Superior temporal gyrus (tissue), 1 donor: ENCODE data around the gene NDE1.
"Not testable (repeated sequence)": the region's sequence is repeated elsewhere in the genome, so short reads cannot be mapped to it uniquely, and the experiment has no call there.

Experiments
- DNase-seq: peaks from one replicate; pipeline ENCODE4 v3.0.0-alpha.2; 2016; ENCODE audit errors: extremely low spot score

Gene NDE1, protein sequence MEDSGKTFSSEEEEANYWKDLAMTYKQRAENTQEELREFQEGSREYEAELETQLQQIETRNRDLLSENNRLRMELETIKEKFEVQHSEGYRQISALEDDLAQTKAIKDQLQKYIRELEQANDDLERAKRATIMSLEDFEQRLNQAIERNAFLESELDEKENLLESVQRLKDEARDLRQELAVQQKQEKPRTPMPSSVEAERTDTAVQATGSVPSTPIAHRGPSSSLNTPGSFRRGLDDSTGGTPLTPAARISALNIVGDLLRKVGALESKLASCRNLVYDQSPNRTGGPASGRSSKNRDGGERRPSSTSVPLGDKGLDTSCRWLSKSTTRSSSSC

GRCh38 chr16:15650019-15650697 lies at the start of gene NDE1:
NDE1 (plus strand) TSS chr16:15650245; CDS start chr16:15664779, 14,534 bp downstream.
- DNase-seq: peak; percentile 94

- DNase-seq: no peak
These were observed 48.7 kb upstream of the NDE1 start for GRCh38 chr16:15601212-15601879.

GRCh38 chr16:15602285-15603044 lies 47.6 kb upstream of the NDE1 start:
- DNase-seq: no peak

GRCh38 chr16:15604460-15605440 lies 45.3 kb upstream of the NDE1 start:
- peak; percentile 60 for DNase-seq

- DNase-seq: no peak
These were observed 44.1 kb upstream of the NDE1 start for GRCh38 chr16:15605839-15606517.

DNA sequence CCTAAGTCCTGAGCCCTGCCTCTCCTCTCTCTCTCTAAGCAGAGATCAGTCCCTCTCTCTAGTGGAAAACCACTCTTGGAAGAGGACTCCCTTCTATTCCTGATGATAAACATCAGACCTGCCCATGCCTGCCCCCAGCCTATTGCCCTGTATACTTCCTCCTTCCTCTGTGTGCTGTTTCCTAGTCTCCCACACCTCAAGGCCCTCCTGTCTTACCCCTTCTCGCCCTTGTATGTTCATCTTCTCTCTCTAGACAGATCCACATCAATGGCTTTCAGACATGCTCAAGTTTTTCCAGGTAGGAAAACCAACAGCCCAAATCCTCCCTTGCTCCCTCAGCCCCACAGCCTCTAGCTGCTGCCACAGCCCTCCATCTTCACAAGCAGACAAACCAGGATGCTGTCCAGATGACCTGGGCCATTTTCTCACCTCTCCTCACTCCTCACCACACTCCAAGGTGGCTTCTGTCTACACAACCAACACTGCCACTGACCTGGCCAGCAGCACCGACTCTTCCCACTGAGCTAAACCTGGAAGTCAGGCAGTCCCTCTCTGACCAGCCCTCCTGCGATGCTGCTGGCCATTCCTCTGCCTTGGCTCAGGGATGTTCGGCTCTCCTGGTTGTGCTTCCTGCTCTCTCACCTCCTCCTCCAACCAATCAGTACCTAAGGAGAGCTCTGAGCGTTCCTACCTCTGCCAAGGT lies 43.4 kb upstream of the NDE1 start:
- DNase-seq: no peak

DNA sequence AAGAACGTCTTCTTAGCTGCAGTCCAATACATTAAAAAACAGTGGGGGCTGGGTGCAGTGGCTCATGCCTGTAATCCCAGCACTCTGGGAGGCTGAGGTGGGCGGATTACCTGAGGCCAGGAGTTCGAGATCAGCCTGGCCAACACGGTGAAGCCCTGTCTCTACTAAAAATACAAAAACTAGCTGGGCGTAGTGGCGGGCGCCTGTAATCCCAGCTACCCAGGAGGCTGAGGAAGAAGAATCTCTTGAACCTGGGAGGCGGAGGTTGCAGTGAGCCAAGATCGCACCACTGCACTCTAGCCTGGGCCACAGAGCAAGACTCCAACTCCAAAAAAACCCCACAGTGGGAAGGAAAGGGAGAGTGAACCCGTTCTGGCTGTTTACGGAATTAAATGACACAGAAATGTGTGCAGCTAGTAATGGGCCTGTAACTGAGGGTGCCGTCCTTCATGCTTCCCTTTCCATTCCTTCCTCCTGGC lies 42.8 kb upstream of the NDE1 start:
- DNase-seq: not testable (repeated sequence)

DNA sequence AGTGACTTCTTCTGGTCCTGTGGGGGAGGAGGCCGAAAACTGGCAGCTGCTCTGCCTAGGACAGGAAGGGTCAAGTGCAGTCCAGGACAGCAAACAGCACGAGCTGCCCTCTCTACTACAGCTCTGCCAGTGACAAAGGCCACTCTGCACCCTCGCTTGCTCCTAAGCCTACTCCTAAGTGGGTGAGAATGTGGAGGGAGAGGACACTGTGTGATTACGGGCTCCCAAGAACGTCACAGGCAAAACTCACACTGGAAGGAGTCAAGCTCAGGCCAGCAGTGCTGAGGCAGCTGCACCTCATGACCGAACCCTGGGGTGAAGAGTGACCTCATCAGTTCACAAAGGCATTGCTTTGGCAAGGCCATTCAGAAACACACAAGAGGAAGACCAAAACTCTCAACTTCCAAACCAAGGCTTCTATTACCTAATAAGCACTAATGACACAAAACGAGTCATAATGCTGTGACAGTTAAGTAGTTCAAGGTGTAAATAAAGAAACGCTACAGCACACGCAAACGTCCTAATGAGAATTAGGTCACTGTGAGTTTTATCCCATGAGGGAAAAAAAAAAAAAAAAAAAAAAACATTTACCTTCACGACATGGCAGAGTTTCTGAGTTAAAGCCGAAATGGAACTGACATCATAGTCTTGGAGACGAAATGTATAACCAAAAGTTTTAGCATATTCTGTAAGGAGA lies 42.2 kb upstream of the NDE1 start:
- DNase-seq: no peak

DNA sequence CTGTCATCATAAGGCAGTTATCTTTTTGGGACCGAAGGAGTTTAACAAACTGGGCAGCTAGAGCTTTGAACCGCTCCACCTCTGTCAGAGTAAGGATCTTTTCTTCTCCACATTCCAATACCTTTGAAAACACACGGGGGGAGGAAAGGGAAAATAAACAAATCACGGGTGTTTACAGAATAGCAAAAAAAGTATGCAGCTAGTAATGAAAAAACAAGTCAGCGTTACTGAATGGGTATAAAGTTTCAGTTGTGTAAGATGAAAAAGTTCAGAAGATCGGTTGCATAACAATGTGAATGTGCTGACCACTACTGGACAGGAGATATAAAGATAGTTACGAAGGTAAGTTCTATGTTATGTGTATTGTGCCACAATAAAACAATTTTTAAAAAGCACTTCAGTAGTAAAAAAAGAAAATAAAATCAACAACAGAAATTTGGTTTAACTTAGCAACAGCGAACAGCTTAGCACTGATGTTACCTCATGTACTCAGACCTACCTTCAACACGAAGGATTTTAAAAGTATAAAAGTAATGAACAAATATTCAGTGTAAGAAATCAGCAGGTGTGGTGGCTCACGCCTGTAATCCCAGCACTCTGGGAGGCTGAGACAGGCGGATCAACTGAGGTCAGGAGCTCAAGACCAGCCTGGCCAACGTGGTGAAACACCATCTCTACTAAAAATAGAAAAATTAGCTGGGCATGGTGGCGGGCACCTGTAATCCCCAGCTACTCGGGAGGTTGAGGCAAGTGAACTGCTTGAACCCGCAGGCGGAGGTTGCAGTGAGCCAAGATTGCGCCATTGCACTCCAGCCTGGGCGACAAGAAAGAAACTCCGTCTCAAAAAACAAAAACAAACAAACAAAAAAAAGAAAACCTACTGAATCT lies 41.4 kb upstream of the NDE1 start:
- DNase-seq: no peak

- no peak for DNase-seq
These were observed 40.8 kb upstream of the NDE1 start for GRCh38 chr16:15609286-15609649.

DNA sequence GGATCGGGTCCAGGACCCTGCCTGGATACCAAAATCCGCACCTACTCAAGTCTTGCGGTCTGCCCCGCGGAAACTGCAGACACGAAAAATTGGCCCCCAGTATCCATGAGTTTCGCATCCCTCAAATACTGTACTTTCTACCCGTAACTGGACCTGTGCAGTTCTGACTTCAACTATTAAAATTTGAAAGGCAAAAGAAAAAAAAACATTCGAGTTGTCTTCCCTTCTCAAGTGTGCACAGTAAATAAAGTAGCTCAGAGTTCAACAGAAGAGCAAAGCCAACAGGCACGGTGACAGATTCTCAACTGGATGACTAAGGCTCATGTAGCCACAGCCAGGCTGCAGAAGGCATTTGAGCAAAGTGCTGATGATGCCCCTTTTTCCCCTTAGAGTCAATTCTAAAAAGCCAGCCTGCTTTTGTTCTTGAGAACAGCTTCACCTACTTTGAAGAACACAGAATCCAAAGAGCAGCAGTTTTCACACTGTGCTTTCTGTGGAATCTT lies 39.6 kb upstream of the NDE1 start:
- no peak for DNase-seq

DNA sequence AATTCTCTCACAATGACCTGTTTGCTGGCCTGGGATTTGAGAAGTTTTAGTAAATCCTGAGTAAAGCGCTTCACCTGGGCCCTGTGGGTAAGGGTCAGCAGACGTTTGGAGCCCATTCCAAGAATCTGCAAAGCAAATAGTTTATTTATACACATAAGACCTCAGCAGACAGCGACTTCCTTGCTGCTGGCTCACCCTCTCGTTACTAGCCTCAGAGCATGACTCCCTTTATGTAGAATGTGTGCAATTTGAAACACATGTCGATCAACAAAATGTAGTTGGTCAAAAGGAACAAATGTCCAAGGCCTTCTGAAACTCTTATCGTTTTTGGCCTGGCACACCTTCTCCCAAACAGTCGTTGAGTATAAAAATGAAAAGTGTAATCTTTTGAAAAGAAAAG lies 38.4 kb upstream of the NDE1 start:
- no peak for DNase-seq

DNA sequence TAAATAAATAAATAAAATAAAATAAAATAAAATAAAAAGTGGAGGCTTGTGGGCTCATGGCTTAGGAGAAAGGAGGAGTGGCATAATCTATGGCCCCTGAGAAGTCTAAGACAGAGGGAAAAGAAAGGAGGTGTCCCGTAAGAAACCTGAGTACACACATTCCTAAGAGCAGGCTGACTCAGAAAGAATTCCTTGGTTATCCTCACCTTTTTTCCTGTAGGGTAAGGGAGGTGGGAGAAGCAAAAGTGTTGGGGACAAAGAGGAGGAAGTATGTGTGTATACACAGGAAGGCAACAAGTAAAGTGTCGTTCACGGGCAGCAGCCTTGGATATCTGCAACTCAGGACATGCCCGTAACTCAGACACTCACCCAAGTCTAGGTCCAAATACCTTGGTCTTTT lies 36.4 kb upstream of the NDE1 start:
- DNase-seq: no peak

DNA sequence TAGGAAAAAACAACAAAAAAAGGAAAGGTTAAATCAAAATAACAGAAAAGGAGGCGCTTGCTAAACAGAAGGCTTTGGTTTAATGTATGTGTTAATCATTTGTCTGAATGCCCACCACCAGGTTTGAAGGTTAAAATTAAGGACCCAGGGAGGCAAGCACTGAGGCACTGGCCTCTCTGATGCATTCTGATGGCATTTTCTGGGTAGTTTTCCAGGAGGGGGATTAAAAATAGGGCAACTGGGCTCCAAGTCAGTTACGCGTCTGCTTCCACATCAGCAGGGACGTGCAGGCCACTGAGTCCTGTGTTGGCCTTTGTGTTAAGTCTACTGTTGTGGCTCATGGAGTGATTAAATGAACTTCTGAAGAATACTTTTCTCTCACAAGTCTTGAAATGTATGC lies 34.0 kb upstream of the NDE1 start:
- no peak for DNase-seq

DNA sequence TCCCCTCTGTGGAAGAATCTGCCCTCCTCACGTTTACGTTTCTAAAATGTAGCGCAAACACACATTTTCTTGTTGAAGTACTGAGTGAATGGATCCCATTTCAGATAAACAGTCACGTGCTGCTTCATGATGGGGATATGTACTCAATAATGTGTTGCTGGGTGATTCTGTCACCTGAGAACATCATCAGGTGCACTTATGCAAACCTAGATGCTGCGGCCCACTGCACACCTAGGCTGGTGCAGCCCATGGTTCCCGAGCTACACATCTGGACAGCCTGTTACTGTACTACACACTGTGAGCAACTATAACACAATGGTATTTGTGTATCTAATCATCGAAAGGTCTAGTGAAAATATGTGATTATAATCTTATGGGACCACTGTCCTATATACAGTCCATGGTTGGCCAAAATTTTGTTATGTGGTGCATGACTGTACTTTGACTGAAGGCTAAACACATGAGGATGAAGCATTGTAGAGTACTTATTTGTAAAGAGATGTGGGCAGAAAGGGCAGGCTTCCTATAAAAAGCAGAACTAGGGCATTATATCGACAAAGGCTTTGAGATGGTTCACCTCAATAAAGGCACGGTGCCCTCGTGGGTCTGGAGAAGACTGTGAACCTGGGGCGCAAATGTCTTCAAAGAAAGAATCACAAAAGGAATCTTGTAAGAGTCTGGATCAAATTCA lies 33.4 kb upstream of the NDE1 start:
- no peak for DNase-seq

- DNase-seq: no peak
These were observed 32.1 kb upstream of the NDE1 start for GRCh38 chr16:15617901-15618300.

GRCh38 chr16:15618392-15618791 lies 31.7 kb upstream of the NDE1 start:
- no peak for DNase-seq
